WTC11 (cell line): ENCODE measurements around the gene OLFM2. TPM values are rescaled to one million over a fixed set of nuclear protein-coding genes. Genes with fewer than 3 reads are reported as not detected.

Experiments used
- ATAC-seq: fragments of 200-7000 bp; cut with Tn5 transposase; 2 replicates; pipeline ENCODE4 v1.10.0; 2021; ENCODE audit warnings: mild to moderate bottlenecking, moderate library complexity
- CTCF ChIA-PET: fragments of 300-600 bp; sonication (Branson Sonifier 250); formaldehyde crosslinking; loops from one replicate; lab custom pipeline; 2021; ENCODE audit warnings: antibody characterized with exemption; lab: Charles Lee
- POLR2A ChIA-PET: fragments of 350-600 bp; sonication (Branson Sonifier 250); formaldehyde crosslinking; loops from one replicate; lab custom pipeline; 2021; ENCODE audit warnings: antibody characterized with exemption; lab: Charles Lee
- DNase-seq: peaks from one replicate; pipeline ENCODE4 v3.0.0; 2021; ENCODE audit warnings: low spot score
- H3K27ac Mint-ChIP-seq: 2 replicates; pipeline ENCODE4 v1.8.0; 2021; ENCODE audit warnings: mixed read lengths
- H3K27me3 Mint-ChIP-seq: 2 replicates; pipeline ENCODE4 v1.8.0; 2021; ENCODE audit warnings: low read depth, mild to moderate bottlenecking, moderate library complexity, mixed read lengths
- H3K36me3 Mint-ChIP-seq: 2 replicates; pipeline ENCODE4 v1.8.0; 2021; ENCODE audit warnings: mixed read lengths
- H3K4me1 Mint-ChIP-seq: 2 replicates; pipeline ENCODE4 v1.8.0; 2022; ENCODE audit warnings: mixed read lengths
- H3K4me3 Mint-ChIP-seq: 2 replicates; pipeline ENCODE4 v1.8.0; 2021; ENCODE audit warnings: mild to moderate bottlenecking, moderate library complexity, mixed read lengths
- H3K9me3 Mint-ChIP-seq: 2 replicates; pipeline ENCODE4 v1.8.0; 2021; ENCODE audit warnings: mixed read lengths
- CREB1 ChIP-seq: sonication (generic); formaldehyde crosslinking; IDR thresholded peaks from 2 replicates; pipeline ENCODE4 v1.8.0; 2023; ENCODE audit warnings: mild to moderate bottlenecking, missing genetic modification reagents
- EMX1 ChIP-seq: fragments of 250-450 bp; sonication (Bioruptor Pico); IDR thresholded peaks from 2 replicates; pipeline ENCODE4 v1.8.0; 2021; ENCODE audit warnings: mild to moderate bottlenecking
- ETV6 ChIP-seq: sonication (generic); formaldehyde crosslinking; IDR thresholded peaks from 2 replicates; pipeline ENCODE4 v1.8.1; 2022; ENCODE audit warnings: mild to moderate bottlenecking, missing genetic modification reagents
- FOXK1 ChIP-seq: sonication (generic); formaldehyde crosslinking; IDR thresholded peaks from 2 replicates; pipeline ENCODE4 v1.8.0; 2022; ENCODE audit warnings: mild to moderate bottlenecking, moderate library complexity, missing genetic modification reagents
- FOXP4 ChIP-seq: sonication (generic); formaldehyde crosslinking; IDR thresholded peaks from 2 replicates; pipeline ENCODE4 v1.8.0; 2022; ENCODE audit warnings: mild to moderate bottlenecking, missing genetic modification reagents
- JAZF1 ChIP-seq: fragments of 250-450 bp; sonication (Bioruptor Pico); IDR thresholded peaks from 2 replicates; pipeline ENCODE4 v1.9.0; 2021; ENCODE audit warnings: moderate library complexity, mild to moderate bottlenecking, inconsistent platforms
- JUN ChIP-seq: sonication (generic); formaldehyde crosslinking; IDR thresholded peaks from 2 replicates; pipeline ENCODE4 v1.8.0; 2023; ENCODE audit warnings: mild to moderate bottlenecking, missing genetic modification reagents
- OVOL2 ChIP-seq: fragments of 250-450 bp; sonication (Bioruptor Pico); IDR thresholded peaks from 2 replicates; pipeline ENCODE4 v1.9.0; 2021; ENCODE audit warnings: mild to moderate bottlenecking, borderline replicate concordance
- PRRX2 ChIP-seq: fragments of 250-450 bp; sonication (Bioruptor Pico); IDR thresholded peaks from 2 replicates; pipeline ENCODE4 v1.8.0; 2021; ENCODE audit warnings: mild to moderate bottlenecking
- SMAD4 ChIP-seq: sonication (generic); formaldehyde crosslinking; IDR thresholded peaks from 2 replicates; pipeline ENCODE4 v1.8.0; 2022; ENCODE audit warnings: mild to moderate bottlenecking, missing genetic modification reagents
- USF1 ChIP-seq: sonication (generic); formaldehyde crosslinking; IDR thresholded peaks from 2 replicates; pipeline ENCODE4 v1.8.0; 2022; ENCODE audit warnings: mild to moderate bottlenecking, missing genetic modification reagents
- ZBTB43 ChIP-seq: sonication (generic); formaldehyde crosslinking; IDR thresholded peaks from 2 replicates; pipeline ENCODE4 v1.8.1; 2023; ENCODE audit warnings: mild to moderate bottlenecking, missing genetic modification reagents
- ZNF219 ChIP-seq: sonication (generic); formaldehyde crosslinking; IDR thresholded peaks from 2 replicates; pipeline ENCODE4 v1.8.0; 2023; ENCODE audit warnings: missing genetic modification reagents, mild to moderate bottlenecking, borderline replicate concordance
- ZNF263 ChIP-seq: sonication (generic); formaldehyde crosslinking; IDR thresholded peaks from 2 replicates; pipeline ENCODE4 v1.8.1; 2022; ENCODE audit warnings: low read depth, mild to moderate bottlenecking, moderate library complexity, missing genetic modification reagents
- ZNF317 ChIP-seq: sonication (generic); formaldehyde crosslinking; IDR thresholded peaks from 2 replicates; pipeline ENCODE4 v1.8.1; 2023; ENCODE audit warnings: low read depth, mild to moderate bottlenecking, moderate library complexity, missing genetic modification reagents, borderline replicate concordance
- ZNF416 ChIP-seq: fragments of 250-450 bp; sonication (Bioruptor Pico); IDR thresholded peaks from 2 replicates; pipeline ENCODE4 v1.9.0; 2021; ENCODE audit warnings: mild to moderate bottlenecking, inconsistent platforms
- ZNF423 ChIP-seq: fragments of 250-450 bp; sonication (Bioruptor Pico); IDR thresholded peaks from 2 replicates; pipeline ENCODE4 v2.1.2; 2022; ENCODE audit warnings: mild to moderate bottlenecking, moderate library complexity
- ZNF532 ChIP-seq: fragments of 250-450 bp; sonication (Bioruptor Pico); IDR thresholded peaks from 2 replicates; pipeline ENCODE4 v1.9.0; 2021; ENCODE audit warnings: mild to moderate bottlenecking, borderline replicate concordance
- total RNA-seq: library from RNA; stranded (reverse); gene quantifications from 3 replicates; pipeline ENCODE4 v1.2.3, GENCODE V29; 2021
- TF ChIP-seq, protein P1 (sequence below): sonication (generic); formaldehyde crosslinking; IDR thresholded peaks from 2 replicates; pipeline ENCODE4 v1.8.1; 2023; ENCODE audit warnings: mild to moderate bottlenecking, missing genetic modification reagents
- TF ChIP-seq, protein P2 (sequence below): sonication (generic); formaldehyde crosslinking; IDR thresholded peaks from 2 replicates; pipeline ENCODE4 v1.8.0; 2022; ENCODE audit warnings: mild to moderate bottlenecking, missing genetic modification reagents

The OLFM2 gene
- total RNA-seq, 1 experiment from 2014 or later = 66.0 TPM

DNA sequence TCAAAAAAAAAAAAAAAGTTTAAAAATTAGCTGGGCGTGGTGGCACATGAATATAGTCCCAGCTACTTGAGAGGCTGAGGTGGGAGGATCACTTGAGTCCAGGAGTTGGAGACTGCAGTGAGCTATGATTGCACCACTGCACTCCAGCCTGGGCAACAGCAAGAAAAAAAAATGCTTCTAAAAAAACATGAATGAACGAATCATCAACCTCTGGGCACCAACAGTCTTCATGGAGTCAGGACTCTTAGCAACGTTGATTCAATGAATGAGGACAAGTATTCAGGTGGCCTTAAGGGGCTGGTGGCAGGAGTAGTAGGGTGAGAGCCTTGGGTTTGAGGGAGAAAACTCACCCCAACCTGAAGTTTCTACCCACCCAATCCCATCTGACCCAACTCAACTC is 20.6 kb upstream of the OLFM2 start:
- ATAC-seq (no peak), DNase-seq (no peak)
- H3K27me3 Mint-ChIP-seq = peaks cover 5% of the 10 kb centered on the region
- POLR2A ChIA-PET = no interaction called here
- H3K27ac Mint-ChIP-seq = peak overlapping the region; percentile 15; the same call in 1 of the 2 replicates
- no peak overlapping the region for H3K4me3 Mint-ChIP-seq
- H3K36me3 Mint-ChIP-seq = no peaks in the 10 kb centered on the region
- no peak for TF ChIP-seq ZNF263
- no peak for TF ChIP-seq FOXK1 (CRISPR knock-in tag)
- TF ChIP-seq ZNF317 (CRISPR knock-in tag) = no peak
- TF ChIP-seq USF1 (CRISPR knock-in tag) = no peak
- TF ChIP-seq, protein P1, sequence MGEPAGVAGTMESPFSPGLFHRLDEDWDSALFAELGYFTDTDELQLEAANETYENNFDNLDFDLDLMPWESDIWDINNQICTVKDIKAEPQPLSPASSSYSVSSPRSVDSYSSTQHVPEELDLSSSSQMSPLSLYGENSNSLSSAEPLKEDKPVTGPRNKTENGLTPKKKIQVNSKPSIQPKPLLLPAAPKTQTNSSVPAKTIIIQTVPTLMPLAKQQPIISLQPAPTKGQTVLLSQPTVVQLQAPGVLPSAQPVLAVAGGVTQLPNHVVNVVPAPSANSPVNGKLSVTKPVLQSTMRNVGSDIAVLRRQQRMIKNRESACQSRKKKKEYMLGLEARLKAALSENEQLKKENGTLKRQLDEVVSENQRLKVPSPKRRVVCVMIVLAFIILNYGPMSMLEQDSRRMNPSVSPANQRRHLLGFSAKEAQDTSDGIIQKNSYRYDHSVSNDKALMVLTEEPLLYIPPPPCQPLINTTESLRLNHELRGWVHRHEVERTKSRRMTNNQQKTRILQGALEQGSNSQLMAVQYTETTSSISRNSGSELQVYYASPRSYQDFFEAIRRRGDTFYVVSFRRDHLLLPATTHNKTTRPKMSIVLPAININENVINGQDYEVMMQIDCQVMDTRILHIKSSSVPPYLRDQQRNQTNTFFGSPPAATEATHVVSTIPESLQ (CRISPR knock-in tag) = no peak
- no peak for TF ChIP-seq FOXP4 (CRISPR knock-in tag)
- TF ChIP-seq ZBTB43 (CRISPR knock-in tag) = no peak
- TF ChIP-seq ZNF219 = no peak
- no peak for TF ChIP-seq ETV6 (CRISPR knock-in tag)
- TF ChIP-seq JUN (CRISPR knock-in tag) = no peak
- TF ChIP-seq OVOL2 (CRISPR knock-in tag) = no peak
- no peak for TF ChIP-seq ZNF423
- TF ChIP-seq ZNF416 (CRISPR knock-in tag) = no peak
- TF ChIP-seq CREB1 (CRISPR knock-in tag) = no peak
- no peak for TF ChIP-seq JAZF1 (CRISPR knock-in tag)
- no peak for TF ChIP-seq EMX1 (CRISPR knock-in tag)
- TF ChIP-seq PRRX2 = no peak
- TF ChIP-seq SMAD4 (CRISPR knock-in tag) = no peak
- TF ChIP-seq, protein P2, sequence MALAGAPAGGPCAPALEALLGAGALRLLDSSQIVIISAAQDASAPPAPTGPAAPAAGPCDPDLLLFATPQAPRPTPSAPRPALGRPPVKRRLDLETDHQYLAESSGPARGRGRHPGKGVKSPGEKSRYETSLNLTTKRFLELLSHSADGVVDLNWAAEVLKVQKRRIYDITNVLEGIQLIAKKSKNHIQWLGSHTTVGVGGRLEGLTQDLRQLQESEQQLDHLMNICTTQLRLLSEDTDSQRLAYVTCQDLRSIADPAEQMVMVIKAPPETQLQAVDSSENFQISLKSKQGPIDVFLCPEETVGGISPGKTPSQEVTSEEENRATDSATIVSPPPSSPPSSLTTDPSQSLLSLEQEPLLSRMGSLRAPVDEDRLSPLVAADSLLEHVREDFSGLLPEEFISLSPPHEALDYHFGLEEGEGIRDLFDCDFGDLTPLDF (CRISPR knock-in tag) = no peak
- no peak for TF ChIP-seq ZNF532 (CRISPR knock-in tag)
- TF ChIP-seq, all 79 proteins: peak for 0
- H3K4me1 Mint-ChIP-seq = peaks cover 17% of the 10 kb centered on the region
- H3K9me3 Mint-ChIP-seq = no peaks in the 10 kb centered on the region
- CTCF ChIA-PET = interaction anchor here (1.0 to 5.6 kb wide), 3 partner anchors 8 to 44 kb away, joined by 5 to 41 read pairs (median 22); no protein-coding TSS in a partner anchor
